Hematopoietic multipotent progenitor cell treated with erythropoietin and hydrocortisone succinate and interleukin-3 and kit ligand, for 17 days (in vitro differentiated cells): ENCODE measurements around the gene TMEM175.
"Not testable (repeated sequence)": the region's sequence is repeated elsewhere in the genome, so short reads cannot be mapped to it uniquely, and the experiment has no call there.

Experiments used
- DNase-seq: peaks from one replicate; pipeline ENCODE4 v3.0.0-alpha.2; 2015; ENCODE audit warnings: low spot score

TMEM175 gene

DNA sequence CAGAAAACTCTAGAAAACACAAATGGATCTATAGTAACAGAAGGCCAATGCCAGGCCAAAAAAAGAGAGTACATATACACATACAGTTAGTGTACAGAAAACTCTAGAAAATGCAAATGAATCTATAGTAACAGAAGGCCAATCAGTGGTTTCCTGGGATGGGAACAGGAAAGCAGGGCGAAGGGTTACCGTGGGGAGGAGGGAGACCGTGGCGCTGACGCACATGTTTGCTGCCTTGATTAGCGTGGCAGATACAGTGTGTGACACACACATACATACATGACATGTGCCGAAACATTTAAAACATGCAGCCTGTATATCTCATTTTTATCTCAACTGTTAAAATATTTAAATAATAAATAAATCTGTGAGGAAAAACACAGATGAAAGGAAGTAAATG, 14.8 kb upstream of the TMEM175 start:
- DNase-seq = no peak

DNA sequence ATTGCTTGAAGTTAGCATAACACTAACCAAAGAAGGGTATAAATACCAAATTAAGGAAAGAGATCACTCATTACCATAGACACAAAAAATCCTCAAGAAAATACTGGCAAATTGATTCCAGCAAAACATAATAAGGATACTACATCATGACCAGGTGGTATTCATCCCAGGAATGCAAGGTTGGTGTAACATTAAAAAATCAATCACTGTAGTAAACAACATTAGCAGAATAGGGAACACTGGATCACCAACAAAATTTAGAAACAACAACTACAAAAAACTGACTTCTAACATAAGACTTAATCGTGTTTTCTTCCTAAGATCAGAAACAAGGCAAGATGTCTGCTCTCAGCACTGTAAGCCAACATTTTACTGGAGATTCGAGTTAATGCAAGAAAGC, 14.3 kb upstream of the TMEM175 start:
- no peak for DNase-seq

DNA sequence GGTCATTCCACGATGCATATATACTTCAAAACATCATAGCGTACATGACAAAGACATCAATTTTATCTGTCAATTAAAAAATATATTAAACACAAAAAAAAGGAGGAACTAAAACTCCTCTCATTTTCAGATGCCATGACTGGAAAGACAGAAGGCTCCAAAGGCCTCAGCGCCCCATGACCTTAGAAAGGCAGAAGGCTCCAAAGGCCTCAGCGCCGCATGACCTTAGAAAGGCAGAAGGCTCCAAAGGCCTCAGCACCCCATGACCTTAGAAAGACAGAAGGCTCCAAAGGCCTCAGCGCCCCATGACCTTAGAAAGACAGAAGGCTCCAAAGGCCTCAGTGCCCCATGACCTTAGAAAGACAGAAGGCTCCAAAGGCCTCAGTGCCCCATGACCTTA, 13.7 kb upstream of the TMEM175 start:
- not testable (repeated sequence) for DNase-seq

DNA sequence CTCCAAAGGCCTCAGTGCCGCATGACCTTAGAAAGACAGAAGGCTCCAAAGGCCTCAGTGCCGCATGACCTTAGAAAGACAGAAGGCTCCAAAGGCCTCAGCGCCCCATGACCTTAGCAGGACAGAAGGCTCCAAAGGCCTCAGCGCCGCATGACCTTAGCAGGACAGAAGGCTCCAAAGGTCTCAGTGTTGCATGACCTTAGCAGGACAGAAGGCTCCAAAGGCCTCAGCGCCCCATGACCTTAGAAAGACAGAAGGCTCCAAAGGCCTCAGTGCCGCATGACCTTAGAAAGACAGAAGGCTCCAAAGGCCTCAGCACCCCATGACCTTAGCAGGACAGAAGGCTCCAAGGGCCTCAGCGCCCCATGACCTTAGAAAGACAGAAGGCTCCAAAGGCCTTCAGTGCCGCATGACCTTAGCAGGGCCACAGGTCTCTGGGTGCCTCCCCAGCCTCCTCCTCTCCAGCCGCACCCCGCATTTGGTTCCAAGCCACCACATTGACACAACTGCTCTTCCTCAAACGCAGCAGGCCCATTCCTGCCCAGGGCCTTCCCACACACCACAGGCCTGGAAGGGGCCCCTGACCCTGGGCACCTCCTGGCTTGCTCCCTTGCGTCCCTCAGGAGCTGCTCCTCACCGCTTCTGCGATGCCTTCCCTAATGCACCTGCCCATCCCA, 13.1 kb upstream of the TMEM175 start:
- DNase-seq = not testable (repeated sequence)

DNA sequence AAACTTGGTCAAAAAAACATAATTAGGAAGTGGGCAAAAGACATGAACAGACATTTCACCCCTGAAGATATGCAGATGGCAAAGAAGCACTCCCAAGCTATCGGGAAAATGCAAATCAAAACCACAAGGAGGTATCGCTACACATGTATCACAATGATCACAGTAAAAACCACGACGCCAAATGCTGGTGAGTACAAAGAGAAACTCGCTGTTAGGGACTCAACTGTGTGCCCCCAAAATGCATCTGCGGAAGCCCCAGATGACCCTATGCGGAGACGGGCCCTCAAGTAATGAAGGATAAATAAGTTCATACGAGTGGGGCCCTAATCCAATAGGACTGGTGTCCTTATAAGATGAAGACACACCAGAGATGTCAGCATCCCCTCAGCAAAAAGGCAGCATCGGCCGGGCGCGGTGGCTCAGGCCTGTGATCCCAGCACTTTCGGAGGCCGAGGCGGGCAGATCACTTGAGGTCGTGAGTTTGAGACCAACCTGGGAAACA, 10.4 kb upstream of the TMEM175 start:
- DNase-seq = no peak

GRCh38 chr4:924107-925096, 7.9 kb upstream of the TMEM175 start:
- no peak for DNase-seq

GRCh38 chr4:925171-925570, 7.1 kb upstream of the TMEM175 start:
- no peak for DNase-seq

DNA sequence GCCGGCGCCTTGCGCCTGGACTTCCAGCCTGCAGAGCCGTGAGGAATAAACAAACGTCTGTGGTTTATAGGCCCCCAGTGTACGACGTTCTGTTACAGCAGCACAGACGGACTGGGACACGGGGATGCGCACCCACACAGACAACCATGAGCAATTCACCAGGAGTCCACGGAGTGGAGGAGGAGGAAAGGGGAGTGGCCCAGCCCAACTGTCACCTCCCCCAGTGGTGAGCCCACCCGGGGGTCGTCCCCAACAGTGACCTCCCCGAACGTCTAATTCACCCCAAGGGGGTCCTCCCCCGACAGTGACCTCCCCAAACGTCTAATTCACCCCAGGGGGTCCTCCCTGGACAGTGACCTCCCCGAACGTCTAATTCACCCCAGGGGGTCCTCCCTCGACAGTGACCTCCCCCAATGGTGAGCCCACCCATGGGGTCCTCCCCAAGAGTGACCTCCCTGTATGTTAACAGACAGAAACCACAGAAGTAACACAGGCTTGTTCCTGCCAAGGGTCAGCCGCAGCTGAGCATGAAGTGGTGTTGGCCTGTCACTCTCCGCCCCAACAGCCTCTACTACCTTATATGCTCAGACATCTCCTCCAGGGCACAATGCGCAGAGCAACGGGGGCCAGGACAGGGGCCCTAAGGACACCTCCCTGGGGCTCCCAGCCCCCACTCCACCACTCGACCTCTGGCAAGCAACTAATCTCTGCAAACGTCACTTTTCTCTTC, 6.3 kb upstream of the TMEM175 start:
- no peak for DNase-seq

- DNase-seq = no peak
These were observed 5.7 kb upstream of the TMEM175 start for GRCh38 chr4:926538-926937.

GRCh38 chr4:927566-927965, 4.7 kb upstream of the TMEM175 start:
- not testable (repeated sequence) for DNase-seq

GRCh38 chr4:929096-929765, 3.0 kb upstream of the TMEM175 start:
- no peak for DNase-seq

DNA sequence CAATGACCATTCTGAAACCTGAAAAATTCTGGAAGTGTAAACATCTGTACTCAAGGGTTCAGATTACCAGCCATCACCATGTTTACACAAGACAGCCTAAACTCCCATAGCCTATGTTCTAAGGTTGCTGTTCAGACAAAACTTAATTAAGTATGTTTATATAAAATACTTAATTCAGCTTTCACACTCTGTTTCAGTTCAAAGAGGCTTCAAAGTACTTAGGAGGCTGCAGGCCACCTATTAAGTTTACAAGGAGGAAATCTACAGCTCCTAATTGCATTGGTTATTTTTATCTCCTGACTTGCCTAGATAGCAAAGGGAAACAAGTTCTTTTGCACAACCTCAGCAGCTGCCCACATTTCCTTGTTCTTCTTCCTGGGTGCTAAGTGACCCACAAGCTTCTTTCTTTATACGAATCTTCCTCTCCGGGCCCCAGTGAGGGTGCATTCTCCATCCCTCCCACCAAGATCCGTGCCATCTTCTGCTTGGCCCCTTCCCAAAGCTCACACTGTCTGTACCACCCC, 2.2 kb upstream of the TMEM175 start:
- DNase-seq = no peak

GRCh38 chr4:930827-931193, 1.4 kb upstream of the TMEM175 start:
- no peak for DNase-seq

GRCh38 chr4:931194-931959, 883 bp upstream of the TMEM175 start:
- no peak for DNase-seq

DNA sequence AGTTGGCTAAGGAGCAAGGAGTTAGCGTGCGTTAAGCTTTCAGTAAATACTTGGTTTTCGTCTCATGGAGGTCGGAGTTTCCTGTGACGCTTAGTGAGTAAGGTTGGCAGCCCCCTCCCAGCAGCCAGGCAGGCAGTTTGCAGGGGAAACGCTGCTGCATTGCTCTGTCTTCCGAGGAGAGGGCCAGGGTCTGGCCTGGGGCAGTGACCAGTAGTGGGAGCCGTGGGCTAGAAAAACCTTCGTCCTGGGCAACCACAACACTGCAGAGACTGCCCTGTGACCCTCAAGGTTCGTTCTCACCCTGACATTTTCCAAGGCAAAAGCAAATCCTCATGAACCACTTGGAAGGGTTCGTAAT, 432 bp downstream of the TMEM175 start:
- no peak for DNase-seq

DNA sequence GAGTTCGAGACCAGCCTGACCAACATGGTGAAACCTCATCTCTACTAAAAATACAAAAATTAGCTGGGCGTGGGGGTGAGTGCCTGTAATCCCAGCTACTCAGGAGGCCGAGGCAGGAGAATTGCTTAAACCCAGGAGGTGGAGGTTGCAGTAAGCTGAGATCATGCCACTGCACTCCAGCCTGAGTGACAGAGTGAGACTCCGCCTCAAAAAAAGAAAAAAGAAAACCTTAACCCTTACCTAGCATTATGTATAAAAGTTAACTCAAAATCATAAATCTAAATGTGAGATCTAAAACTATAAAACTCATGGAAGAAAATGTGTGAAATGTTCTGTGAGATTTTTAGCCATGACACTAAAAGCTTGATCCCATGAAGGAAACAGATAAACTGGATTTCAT, 7.2 kb downstream of the TMEM175 start:
- not testable (repeated sequence) for DNase-seq

DNA sequence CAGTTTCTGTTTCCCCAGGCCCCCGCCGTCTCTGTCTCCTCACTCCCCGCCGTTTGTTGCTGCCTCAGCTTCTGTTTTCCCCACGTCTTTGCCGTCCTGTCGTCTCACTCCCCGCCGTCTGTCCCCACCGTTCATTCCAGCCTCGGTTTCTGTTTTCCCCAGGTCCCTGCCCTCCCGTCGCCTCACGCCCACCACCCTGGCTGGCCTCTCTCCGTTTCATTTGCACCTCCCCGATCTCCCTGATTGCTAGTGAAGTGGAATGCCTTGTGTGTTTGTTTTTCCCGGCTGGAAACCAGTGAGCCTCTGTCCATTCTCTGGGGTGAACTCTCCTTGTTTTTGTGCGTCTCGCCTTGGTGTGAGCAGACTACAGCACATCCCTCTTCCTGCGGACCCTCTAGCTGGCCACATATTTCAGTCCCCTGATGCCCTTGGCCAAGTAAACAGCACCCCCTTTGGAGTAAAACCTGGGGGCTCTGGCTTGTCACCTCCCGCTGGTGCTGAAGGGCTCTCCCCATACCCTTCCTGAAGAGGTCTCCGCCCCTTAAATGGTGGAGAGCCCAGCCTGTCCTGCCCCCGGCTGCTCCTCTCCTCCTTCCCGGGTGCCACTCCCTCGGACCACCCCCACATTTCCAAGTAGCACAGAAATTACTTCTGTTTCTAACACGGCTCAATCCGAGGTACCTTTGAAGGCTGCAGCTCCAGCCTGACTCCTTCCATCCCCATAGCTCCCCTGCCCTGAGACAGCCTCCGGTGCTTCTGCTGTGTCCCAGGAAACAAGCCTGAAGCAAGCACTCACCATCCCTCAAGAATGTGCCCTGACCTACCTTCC, 13.2 kb downstream of the TMEM175 start:
- no peak for DNase-seq

DNA sequence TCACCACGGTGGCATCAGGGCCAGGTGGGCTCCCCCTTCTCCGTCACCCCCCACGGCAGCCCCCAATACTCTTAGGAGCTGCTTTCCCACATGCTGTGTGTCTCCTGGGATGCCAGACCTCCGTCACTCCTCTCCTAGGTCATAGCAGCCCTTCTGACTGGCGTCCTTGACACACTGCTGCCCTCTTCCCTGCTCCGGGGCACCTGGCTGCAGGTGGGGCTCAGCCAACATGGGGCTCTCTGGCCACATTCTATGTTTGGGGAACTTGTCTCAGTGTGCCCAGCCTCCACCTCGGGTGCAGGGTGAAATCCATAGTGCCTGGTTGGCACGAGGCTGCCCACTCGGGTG, 13.8 kb downstream of the TMEM175 start:
- DNase-seq = no peak

DNA sequence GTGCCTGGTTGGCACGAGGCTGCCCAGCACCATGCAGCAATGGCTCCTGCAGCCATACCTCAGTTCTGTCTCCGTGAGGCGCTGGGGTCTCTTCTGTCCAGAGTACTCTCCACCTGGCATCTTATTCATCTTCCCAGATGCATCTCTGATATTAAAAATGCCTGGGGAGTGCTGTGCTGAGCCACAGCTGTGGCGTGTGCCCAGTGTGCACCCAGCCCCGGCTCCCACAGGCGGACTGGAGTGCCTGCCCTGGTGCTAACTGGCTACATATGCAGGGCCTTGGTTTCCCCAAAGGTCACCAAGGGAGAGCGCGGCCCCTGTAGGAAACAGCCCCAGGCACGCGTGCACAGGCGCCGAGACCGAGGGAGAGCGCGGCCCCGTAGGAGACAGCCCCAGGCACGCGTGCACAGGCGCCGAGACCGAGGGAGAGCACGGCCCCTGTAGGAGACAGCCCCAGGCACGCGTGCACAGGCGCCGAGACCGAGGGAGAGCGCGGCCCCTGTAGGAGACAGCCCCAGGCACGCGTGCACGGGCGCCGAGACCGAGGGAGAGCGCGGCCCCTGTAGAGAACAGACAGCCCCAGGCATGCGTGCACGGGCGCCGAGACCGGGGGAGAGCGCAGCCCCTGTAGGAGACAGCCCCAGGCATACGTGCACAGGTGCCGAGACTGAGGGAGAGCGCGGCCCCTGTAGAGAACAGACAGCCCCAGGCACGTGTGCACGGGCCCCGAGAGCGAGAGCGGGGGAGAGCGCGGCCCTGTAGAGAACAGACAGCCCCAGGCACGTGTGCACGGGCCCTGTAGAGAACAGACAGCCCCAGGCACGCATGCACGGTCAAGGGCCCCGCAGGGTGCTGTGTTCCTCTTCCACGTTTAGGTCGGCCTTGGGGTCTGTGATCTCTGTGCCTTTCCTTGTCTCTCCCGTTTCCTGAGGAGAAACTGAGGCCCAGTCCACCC, 14.5 kb downstream of the TMEM175 start:
- DNase-seq = no peak
